Left ventricle myocardium superior (tissue), 1 donor: ENCODE data around the gene EIF1B. TPM values are rescaled to one million over a fixed set of nuclear protein-coding genes. Genes with fewer than 3 reads are reported as not detected.
"Not testable (repeated sequence)": the region's sequence is repeated elsewhere in the genome, so short reads cannot be mapped to it uniquely, and the experiment has no call there.

Experiments
- ATAC-seq: fragments of 200-7000 bp; cut with Tn5 transposase; one replicate; pipeline ENCODE4 v1.9.1; 2020; ENCODE audit warnings: mild to moderate bottlenecking, moderate library complexity
- DNase-seq: peaks from one replicate; pipeline ENCODE4 v3.0.0-alpha.2; 2020
- intact Hi-C: fragments of 100-400 bp; cut with micrococcal nuclease; formaldehyde crosslinking; loops from one replicate; pipeline ENCODE4 v1.11.0; 2022
- long read RNA-seq: library from polyadenylated mRNA; unstranded; transcript quantifications from one replicate; pipeline ENCODE4 v2.0.0, GENCODE V29; 2021
- total RNA-seq: library from RNA; stranded (reverse); fragmentation: NEBNext Ultra II Directional; extraction: Animal tissue kit (Norgen Biotek cat#: 25700); gene quantifications from one replicate; pipeline ENCODE4 v1.2.1, GENCODE V29; 2021
- donor health status: DM: no; HTN: yes; CAD: no; lungs with severe emphysema.

EIF1B gene
- total RNA-seq = 329 TPM
- long read RNA-seq, transcript EIF1B-201 (4 exons, 1,010 nt) = major isoform, 470 of 482 reads
- long read RNA-seq, partial matches to known transcripts = 3 of 482 reads
- long read RNA-seq, other reads (novel, unspliced or antisense) = 9 of 482 reads

DNA sequence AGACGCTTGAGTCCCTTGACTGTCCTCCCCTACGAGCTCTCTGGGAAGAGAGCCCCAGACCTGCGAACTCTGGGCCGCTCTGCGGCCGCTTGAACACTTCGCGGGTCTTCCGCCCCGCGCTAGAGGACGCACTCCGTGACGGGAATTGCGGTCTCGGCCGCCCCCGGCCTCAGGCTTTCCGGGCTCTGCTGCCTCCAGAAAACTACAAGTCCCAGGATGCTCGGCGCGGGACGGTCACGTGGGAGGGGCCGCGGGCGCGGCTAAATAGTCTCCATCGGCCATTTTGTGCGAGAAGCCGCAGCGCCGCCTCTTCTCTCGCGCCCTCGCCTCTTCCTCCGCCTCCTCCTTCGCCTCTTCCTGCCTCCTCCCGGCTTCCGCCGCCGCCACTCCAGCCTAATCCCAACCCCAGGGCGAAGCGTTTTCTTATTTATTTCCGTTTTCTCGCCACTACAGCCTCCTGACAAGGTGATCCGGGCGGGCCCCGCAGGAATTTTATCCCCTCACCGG lies at the start of gene EIF1B:
EIF1B (plus strand) TSS at position 290 of the 507 bp plus-strand sequence. CDS start 235 bp downstream, outside the sequence.
- DNase-seq (peak; percentile 99), ATAC-seq (peak; percentile 89)
- intact Hi-C loops = no loop called here

DNA sequence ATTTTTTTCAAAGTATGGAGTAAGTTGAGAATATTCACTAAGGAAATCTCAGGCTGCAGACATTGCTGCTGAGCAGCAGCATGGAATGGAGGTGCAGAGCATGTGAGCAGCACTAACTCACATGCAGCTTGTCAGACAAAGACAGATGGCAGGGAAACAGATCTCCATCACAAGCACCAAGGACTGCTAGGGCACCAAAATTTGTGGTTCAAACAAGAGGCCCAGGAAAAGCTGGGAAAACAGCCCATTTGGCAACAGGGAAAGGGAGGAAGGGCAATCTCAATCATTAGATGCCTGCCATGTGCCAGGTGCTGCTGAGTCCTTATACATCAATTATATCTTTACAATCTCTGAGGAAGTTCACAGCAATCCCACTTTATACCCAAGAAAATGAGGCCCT lies 47.2 kb upstream of the EIF1B start:
- ATAC-seq (no peak), DNase-seq (no peak)
- intact Hi-C loops = no loop called here

DNA sequence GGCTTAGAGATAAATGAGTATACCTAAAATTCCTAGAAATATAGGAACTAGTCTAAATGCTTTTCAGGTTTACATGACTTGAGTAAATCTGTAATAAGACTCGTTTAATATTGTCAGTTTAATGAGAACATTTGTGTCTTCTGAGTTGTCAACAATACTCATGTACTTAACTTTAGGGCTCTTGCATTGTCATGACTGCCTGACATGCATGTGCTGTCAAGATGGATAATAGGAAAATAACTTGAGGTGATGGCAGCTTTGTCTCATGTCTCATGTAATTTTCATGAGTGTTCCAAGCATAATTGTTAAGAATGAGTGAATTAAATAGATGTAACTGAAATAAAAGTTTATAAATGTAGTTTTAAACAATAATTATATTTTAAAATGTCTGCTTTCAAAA lies 45.1 kb upstream of the EIF1B start:
- intact Hi-C loops = no loop called here
- ATAC-seq = no peak

DNA sequence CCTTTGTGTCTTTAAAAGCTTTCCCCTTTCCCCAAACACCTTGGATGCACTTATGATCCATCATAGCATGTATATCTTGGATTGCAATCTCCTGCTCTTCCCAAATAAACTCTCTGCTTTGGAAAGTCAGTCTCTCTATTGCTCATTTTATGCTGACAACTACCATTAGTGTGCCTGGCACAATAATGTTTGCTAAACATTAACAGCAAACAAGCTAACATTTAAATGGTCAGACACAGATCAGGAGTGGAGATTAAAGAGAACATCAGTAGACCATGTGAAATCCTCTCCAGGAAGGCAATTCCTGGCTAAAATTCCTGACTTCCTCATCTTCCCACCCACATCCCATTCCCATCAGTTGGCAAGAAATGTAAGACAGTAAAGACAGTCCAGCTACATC lies 44.3 kb upstream of the EIF1B start:
- DNase-seq (no peak), ATAC-seq (no peak)
- intact Hi-C loops = no loop called here

More for the DNA sequence above, 45.1 kb upstream of the EIF1B start:
- no peak for DNase-seq

DNA sequence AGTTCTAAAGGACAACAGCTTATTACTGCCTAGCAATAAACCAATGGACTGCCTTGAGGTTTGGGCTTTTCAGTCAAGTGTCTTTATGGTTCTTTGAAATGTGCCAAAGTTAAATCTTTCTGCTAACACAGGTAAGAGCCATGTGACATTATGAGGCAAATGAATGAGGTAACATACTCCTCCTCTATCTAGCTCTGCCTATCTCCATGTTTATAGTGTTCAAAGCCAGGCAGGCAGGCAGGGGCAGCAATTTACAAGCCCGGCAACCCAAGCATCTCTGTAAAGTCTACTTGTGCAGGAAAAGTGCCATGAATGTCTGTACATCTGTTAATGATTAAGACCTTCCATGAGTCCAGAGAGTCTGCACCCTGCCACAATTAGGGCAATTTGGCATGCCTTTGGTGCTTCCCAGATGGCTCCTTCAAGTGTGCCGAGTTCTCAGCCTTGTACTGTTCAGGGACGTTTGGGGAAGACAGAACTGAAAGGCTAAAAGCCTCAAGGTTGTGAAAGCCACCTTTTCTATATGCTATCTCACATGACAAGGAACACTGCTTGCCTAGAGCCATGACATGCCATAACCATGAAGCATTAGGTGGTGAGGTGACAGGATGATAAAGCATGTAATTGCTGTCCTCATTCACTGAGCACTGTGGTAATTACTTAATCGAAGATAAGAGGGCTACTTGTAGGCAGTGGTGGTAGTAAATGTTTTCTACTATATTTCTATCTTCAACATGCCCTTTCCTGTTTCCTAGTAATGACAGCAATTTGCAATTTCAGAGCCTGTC lies 41.4 kb upstream of the EIF1B start:
- ATAC-seq (peak; percentile 85), DNase-seq (no peak)
- intact Hi-C loops = no loop called here

DNA sequence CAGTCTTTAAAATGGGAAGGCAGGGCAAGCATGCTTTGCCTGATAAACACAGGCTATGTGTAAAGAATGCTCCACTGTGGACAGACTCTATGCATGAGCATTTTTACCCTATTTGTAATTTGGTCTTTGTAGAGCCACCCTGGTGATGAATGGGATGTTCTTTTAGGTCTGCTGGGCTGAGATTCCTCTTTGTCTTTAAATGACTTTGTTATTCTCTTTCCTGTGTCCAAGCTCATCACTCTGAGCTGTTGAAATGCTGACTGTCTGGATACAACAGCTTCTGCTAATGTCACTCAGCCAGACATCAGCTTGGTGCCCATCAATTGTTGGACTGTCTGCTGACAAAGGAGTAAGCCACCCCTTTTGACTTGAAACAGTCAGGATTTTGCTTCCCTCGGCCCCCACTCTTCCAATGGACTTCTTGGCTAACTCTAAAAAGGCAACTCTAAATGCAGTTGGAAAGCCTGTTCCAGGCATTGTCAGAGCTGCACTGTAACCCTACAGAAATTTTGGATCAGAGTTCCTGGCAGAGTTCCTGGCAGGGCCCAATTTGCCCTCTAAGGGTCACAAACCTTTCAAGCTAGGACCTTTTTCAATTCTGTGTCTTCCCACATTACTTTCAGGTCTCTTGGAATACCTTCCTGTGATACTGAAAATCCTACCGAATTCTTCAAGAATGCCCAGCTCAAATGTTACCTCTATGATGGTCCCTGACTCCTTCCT lies 40.5 kb upstream of the EIF1B start:
- DNase-seq (no peak), ATAC-seq (peak; percentile 58)
- intact Hi-C loops = no loop called here

DNA sequence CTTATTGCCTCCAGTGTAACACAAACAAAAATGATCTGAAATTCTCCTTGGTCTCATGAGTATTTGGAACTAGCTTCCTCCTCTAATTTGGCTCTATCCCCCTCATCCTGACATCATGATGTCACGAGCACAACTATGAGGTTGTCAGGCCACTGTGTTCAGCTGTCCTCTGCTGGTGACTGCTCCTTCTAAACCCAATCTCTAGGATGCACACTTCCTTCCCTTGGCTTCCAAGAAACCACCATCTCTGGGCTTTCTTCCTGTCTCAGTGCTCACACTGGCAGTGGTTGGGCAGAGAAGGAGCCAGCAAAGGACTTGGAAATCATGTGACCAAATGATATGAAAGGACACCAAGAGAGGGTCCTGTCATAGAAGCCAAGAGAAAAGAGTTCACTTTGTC lies 30.7 kb upstream of the EIF1B start:
- ATAC-seq (no peak), DNase-seq (no peak)
- intact Hi-C loops = no loop called here

DNA sequence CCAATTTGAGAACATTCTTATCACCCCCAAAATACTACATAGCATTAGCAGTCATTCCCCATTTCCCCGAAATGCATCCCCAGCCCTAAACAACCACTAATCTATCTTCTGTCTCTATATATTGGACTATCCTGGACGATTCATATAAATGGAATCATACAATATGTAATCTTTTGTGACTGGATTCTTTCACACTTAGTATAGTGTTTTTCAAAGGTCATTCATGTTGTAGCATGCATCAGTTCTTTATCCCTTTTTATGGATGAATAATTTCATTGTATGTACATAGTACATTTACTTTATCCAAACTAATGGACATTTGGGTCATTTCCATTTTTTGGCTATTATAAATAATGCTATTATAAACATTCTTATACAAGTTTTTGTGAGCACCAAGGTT lies 27.5 kb upstream of the EIF1B start:
- ATAC-seq (no peak), DNase-seq (no peak)
- intact Hi-C loops = no loop called here

DNA sequence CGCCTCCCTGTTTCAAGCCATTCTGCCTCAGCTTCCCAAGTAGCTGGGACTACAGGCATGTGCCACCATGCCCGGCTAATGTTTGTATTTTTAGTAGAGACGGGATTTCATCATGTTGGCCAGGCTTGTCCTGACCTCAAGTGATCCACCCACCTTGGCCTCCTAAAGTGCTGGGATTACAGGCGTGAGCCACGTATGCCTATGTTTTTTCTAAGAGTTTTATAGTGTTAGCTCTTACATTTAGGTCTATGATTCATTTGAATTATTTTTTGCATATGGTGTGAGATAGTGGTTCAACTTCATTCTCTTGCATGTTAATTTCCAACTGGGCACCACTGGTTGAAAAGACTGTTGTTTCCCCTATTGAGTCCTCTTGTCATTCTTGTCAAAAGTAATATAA lies 26.4 kb upstream of the EIF1B start:
- ATAC-seq, DNase-seq, intact Hi-C loops: not testable (repeated sequence)

DNA sequence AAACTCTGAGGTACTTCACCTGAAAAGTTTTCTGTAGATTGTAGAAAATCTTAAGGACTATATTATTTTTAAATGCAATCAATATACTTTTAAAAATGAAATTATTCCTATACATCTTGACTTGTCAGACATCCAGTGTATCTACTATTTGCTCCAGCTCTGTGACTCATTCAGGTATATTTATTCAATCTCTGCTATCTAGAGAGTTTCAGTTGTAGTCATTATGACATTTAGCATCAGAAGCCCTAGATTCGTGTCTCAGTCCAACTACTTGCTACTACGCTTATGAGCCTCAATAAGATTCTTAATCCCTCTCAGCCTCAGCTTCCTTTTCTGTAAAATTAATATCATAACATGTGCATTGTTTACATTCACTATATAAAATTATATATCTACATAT lies 22.3 kb upstream of the EIF1B start:
- no peak for ATAC-seq
- intact Hi-C loops = no loop called here

DNA sequence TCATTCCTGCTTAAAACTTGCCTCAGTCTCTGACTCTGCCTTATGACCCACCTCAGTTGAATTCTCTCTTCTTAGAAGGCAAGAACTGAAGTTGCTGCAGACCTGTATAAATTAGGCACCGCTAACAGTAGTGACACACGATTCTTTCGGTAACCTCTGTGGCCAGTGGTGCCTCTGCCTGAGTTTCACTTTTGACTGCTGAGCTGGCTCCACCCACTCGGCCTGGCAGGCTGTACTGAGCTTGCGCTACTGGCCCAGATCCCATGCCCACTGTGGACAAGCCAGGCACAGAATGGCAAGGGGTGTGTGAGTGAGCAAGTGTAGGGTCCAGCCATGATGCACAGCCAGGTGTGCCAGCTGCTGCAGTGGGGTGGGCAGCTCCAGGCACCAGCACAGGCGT lies 19.1 kb upstream of the EIF1B start:
- intact Hi-C loops = no loop called here
- DNase-seq (peak; percentile 81), ATAC-seq (peak; percentile 81)

More for the DNA sequence above, 22.3 kb upstream of the EIF1B start:
- DNase-seq = no peak

DNA sequence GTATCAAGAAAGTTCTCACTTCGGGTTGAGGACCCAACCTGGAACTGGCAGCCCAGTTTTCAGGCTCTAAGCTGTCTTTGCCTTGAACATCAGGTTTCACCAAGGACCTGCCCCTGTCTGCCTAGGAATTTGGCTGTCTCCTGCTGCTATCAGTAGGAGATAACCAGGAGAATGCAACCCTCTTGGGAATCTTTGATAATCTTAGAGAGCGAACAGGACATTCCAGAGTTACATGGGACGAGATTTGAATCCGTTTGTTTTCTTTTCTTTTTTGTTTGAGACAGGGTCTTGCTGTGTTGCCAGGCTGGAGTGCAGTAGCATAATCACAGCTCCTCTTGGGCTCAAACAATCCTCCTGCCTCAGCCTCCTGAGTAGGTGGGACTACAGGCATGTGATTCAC lies 18.0 kb upstream of the EIF1B start:
- no peak for DNase-seq
- intact Hi-C loops = no loop called here
- no peak for ATAC-seq

DNA sequence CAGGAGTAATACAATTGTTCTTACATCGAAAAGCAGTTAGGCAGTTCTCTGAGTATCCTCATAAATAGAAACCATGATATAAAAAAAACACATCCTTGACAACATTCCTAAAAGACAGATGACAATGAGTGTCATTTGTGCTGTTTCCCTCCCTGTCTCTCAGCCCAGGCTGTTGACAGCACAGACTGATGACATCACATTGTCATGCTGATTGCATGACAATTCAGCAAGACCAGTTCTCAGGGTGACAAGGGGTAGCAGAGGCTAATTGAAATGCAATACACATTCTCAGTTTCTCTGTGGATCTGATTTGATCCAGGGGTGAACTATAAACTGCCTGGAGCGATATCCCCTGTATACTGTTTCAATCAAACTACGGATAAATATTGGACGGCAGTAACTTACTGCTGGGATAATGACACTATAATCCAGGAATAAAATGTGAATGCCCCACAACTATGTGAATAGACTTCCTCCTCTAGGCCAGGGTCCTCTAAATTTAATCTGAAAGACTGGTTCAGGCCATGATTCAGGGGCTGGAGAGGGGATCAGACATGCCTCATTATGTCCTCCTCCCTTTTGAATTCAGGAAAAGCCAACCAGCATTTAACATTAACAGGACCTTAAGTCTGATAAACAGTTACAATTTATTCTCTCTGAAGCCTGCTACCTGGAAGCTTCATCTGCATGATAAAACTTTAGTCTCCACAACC lies 16.7 kb upstream of the EIF1B start:
- peak; percentile 88 for ATAC-seq
- intact Hi-C loops = no loop called here
- peak; percentile 44 for DNase-seq

DNA sequence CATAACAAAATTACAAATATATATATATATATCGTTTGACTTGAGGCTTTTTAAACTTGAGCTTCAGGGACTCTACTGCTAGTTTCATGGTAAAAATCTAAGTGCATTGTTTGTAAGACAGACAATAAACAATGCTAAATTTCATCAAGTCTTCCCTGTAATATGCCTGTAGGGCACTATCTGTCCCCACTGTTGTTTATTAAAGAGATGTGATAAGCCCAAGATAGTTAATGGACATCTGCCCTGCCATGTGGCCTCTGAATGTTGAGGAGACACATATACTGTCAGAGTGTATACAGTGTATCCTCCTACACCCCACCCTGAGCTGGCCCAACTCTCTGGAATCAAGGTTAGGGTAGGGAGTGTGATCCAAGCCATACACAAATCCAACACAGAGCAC lies 15.1 kb upstream of the EIF1B start:
- no peak for DNase-seq
- no peak for ATAC-seq
- intact Hi-C loops = no loop called here

DNA sequence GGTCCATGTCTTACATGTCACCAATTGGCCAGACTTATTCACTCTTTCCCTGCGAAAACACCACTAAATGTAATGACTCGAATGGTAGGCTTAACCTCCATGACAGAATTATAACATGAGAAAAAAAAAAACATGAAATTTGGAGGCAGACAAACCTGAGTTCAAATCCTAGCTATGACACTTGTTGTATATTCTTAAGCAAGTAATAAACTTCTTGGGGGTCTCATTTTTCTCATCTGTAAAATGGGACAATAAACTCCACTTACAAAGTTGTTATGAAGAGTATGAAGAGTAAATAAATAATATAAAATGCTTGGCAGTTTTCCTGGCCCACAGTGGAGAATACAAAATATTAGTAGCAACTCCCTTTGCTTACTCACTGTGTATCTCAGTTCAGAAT lies 11.4 kb upstream of the EIF1B start:
- no peak for ATAC-seq
- intact Hi-C loops = no loop called here
- no peak for DNase-seq

DNA sequence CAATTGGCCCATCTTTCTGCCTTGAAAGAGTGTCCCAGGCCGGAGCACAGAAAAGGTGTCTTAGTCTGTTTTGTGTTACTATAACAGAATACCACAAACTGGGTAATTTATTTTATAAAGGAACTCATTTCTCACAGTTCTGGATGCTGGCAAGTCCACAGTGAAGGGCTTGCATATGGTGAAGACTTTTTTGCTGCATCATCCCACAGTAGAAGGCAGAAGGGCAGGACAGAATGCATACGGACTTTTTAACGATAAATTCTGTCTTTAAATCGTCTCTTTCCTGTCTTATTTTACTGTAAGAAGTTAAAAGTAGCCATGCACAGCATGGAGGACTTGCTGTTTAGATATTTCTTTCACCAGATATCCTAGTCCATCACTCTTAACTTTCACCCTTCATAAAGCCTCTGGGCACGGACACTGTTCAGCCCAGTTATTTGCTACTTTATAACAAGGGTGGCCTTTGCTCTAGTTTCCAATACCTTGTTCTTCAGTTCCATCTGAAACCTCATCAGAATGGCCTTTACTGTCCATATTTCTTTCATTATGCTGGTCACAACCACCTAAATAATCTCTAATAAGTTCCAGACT lies 10.3 kb upstream of the EIF1B start:
- no peak for ATAC-seq
- intact Hi-C loops = no loop called here
- no peak for DNase-seq

DNA sequence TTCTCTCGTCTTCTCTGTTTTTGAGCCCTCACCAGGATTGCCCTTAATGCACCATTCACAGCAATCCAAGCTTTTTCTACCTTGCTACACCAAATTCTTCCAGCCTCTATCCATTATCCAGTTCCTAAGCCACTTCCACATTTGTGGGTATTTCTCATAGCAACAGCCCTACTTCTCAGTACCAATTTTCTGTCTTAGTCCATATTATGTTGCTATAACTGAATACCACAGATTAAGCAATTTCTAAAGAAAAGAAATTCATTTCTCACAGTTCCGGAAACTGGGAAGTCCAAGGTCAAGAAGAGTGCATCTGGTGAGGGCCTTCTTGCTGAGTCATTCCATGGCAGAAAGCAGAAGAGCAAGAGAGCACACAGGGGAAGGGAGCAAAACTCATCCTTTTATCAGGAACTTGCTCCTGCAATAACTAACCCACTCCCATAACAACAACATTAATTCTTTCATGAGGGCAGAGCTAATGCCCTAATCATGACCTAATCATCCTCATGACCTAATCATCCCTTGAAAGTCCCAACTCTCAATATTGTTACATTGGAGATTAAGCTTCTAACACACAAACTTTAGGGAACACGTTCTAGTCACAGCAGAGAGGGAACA lies 9.7 kb upstream of the EIF1B start:
- DNase-seq (no peak), ATAC-seq (peak; percentile 72)
- intact Hi-C loops = no loop called here

DNA sequence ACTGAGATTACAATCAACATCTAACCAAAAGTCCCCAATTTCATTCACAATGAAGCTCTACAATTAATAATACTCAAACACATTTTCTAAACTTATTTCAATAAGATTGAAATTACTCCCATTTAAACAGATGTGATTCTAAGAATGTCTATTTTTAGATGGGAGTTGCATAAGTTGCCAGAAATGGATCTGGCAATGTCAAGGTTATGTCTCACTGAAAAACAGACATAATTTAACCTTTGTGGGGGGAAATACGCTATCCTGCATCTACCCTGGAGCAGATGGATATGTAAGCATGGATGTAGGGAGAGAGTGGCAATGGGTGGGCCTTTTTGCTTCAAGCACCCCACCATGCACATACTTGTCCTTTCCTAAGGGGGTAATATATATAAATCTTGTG lies 6.7 kb upstream of the EIF1B start:
- peak; percentile 58 for ATAC-seq
- no peak for DNase-seq
- intact Hi-C loops = no loop called here

DNA sequence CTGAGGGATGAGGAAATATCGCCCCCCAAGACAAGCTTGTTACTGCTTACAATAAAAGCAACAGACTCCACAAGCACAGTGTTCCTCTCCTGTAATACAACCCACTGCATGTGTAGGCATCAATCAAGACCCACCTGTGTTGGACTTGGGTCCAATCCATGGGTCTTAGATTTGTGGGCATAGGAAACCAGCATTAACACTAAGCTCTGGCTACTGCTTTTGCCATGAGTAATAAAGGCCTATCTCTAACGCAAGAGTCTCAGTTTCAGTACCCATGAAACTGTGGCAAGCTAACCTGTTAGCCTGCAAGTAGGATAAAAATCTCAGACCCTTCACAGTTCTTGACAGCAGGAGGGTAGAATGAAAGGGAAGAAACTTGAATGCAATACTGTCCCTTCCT lies 5.2 kb upstream of the EIF1B start:
- ATAC-seq = no peak
- no peak for DNase-seq
- intact Hi-C loops = no loop called here
